IPS DF 4.7 (cell line): Measurements from ENCODE around the gene THG1L.
"Not testable (repeated sequence)": the region's sequence is repeated elsewhere in the genome, so short reads cannot be mapped to it uniquely, and the experiment has no call there.

ENCODE experiments used
- DNase-seq: peaks from one replicate; pipeline ENCODE4 v3.0.0-alpha.2; 2013; ENCODE audit warnings: low spot score; ENCODE audit errors: extremely low read depth

THG1L gene

GRCh38 chr5:157727858-157728257, 3.4 kb upstream of the THG1L start:
- DNase-seq: not testable (repeated sequence)

GRCh38 chr5:157729858-157730257, 1.4 kb upstream of the THG1L start:
- no peak for DNase-seq

DNA sequence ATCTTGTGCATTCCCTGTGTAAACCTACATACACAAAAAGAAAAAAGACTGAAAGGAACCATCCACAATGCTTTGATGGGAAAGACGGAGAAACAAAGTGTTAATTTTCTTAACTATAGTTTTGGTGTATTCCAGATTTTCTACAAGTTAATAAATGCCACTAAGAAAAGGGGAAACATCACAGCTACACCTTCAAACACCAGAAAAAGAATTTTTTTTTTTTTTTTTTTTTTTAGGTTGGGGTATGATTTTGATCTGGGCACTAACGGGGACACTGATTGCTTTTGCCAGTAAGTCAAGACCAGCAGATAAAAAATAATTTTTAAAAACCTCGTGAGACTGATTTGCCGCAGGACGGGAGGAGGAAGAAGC, 334 bp upstream of the THG1L start:
- DNase-seq: no peak

GRCh38 chr5:157732130-157732514, 902 bp downstream of the THG1L start:
- no peak for DNase-seq

DNA sequence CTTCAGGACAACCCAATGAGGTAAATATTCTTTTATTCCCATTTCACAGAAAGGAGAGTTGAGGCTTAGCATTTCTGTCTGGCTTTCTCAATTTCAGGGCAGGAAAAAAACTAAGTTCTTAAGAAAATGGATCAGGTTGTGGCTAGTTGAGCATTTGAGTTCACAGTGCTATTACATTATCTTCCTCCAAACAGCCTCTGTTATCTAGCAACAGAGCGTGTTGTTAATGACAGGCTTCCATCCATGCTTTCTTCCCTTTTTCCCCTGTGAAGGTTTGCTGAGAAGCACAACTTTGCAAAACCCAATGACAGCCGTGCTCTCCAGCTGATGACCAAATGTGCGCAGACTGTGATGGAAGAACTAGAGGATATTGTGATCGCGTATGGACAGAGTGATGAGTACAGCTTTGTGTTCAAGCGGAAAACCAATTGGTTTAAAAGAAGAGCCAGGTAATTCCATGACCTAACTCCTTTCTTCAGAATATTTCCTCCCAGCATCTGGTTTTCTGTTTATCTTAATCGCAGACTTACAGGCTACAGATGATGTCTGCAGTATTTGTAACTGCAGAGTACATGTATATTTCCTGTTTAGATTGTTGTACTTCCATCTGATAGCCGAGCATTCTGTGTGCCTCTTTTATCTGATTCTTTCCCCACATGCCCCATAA, 1.5 kb downstream of the THG1L start:
- DNase-seq: no peak

GRCh38 chr5:157734436-157734835, 3.2 kb downstream of the THG1L start:
- DNase-seq: no peak

GRCh38 chr5:157735991-157736390, 4.8 kb downstream of the THG1L start:
- no peak for DNase-seq

DNA sequence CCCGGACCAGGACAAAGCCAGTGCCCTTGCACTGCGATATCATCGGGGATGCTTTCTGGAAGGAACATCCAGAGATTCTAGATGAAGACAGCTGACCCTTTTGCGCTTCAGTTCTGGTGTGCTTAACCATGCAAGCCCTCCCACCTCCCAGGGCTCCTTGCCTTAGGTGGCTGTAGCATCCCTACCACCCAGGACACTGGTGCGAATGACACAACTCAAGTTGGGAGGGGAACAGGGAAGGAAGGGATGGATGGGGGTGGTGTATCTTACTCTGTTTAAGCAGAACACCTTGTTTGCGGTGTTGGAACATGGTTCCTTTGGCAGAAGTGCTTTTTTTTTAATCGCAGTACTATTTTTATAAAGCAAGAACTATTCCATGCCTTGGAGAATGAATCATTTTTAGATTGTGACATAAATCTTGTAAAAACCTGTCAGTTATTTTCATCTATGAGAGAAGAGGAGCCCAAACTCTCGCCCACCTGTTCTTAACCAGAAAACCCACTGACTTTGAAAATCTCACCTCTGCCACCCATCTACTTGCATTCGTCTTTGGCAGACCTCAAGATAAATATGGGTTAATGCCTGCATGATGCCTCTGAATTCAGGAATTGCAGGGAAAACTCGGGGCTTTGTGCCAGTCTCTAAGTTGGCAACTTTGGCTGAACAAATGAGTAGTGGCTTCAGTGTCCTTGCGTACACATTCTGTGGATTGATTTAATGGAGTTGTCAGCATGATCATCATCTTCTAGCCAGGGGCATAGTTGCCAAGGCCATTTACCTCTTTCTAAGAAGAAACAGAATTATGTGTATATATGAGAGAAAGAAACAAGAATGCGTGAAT, 8.4 kb downstream of the THG1L start:
- DNase-seq: no peak

- DNase-seq: no peak
Observed at GRCh38 chr5:157740229-157740610, 9.0 kb downstream of the THG1L start.

GRCh38 chr5:157741131-157741530, 9.9 kb downstream of the THG1L start:
- no peak for DNase-seq

- no peak for DNase-seq
Observed at GRCh38 chr5:157743163-157744050, 12.2 kb downstream of the THG1L start, which contains the start of gene LSM11. Gene LSM11 (plus strand): TSS chr5:157743712. CDS start chr5:157743751, 39 bp downstream.

DNA sequence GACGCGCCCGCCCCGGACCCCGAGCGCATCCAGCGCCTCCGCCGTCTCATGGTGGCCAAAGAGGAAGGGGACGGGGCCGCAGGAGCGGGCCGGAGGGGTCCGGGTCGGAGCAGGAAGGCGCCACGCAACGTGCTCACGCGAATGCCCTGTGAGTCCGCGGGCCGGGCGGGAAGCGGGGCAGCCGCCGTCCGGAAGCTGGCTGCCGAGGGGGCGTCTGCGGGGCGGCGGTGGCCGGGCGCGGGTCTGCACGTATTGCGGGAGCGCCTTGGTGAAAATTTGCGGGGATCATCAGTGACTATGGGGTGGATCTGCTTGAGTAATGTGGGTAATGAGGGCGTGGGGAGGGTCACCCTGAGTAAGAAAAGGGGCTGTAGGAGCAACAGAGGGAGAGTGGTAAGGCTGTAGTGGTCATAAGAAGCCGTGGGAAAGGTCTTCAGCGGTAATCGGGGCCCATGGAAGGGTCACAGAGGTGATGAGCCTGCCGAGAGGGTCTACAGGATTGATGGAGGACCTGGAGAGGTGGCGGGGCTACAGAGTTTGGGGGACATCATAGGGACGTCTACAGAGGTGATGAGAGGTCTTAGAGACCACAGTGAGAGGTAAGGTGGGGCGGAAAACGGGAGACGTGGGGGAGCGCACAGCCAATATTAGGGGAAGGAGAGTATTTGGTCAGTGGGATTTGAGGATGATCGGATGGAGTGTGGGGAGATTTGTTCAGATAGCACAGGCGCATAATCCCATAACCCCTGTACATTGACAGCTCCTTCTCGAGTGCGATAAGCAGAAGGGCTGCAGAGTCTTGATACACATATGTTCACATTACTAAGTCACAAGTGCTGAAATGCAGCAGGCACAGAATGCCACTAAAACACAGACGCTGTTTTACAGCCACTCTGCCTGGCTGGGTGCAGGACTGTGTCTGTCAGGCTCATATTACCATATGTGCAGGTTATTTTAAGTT, 13.1 kb downstream of the THG1L start:
- DNase-seq: no peak

DNA sequence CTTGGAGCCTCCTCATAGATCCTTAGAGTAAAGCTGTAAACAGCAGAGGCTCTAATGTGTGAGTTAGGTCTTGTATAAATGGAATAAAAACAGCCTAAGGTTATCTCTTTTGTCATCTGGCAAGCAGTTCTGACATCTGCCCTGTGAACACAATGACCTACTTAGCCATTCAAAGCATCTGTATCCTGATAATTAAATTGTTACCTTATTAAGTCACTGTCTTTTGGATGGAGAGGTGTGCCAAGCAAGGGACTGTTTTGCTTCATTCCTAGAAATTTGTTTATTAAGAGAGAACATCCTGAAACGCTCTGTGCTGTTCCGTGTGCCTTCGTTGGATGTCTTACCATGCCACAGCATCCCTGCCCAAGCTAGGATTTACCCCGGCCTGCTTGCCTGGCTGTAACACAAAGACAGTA, 13.8 kb downstream of the THG1L start:
- no peak for DNase-seq

DNA sequence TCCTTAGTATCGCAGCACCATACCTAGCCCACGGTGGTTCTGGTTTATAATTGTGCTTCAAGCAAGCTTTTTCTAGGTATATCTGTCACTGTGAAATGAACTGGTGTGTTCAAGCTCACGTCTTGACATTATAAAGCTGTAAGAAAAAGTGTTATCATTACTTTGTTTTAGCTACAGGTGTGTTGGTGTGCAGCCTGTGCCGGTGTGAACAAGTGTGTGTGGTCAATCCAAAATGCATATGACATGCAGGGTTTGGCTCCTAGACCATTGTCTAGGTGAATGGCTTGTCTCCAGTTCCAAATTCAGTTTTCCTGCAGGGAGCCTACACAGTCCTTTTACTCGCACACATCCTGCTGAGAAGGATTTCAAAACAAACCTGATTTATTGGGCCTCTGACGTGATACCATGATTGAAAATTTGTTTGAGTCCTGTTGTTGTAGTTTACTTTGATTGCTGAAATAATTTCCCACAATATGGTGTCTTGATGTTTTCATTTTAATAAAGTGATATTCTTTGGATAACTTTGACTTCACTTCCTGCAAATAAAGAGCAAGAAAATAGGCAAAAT, 16.0 kb downstream of the THG1L start:
- no peak for DNase-seq

- no peak for DNase-seq
Observed at GRCh38 chr5:157747766-157748700, 16.8 kb downstream of the THG1L start.

GRCh38 chr5:157748760-157749461, 17.7 kb downstream of the THG1L start:
- DNase-seq: no peak

- DNase-seq: no peak
Observed at GRCh38 chr5:157749462-157749799, 18.2 kb downstream of the THG1L start.

GRCh38 chr5:157750320-157750719, 19.1 kb downstream of the THG1L start:
- DNase-seq: no peak

DNA sequence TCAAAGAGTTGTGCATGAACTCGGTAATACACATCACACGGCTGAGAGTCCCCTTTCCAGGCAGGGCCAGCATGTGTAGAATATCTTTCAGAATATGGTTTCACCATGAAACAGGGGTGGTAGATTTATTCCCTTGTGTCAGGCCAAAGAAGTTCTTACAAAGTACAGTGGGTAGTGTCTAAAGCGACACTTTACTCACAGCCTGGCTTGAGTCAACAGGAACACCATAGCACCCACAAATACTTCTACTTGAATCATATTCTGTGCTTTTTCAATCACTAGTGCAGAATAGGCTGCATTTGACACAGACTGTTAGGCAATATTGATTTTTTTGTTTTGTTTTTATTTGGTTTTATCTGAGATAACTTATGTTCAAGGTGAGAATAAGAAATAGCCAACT, 24.9 kb downstream of the THG1L start:
- no peak for DNase-seq
